Naive thymus-derived CD4-positive, alpha-beta T cell (primary cell): ENCODE data around the gene AVPR1A. TPM values are rescaled to one million over a fixed set of nuclear protein-coding genes. Genes with fewer than 3 reads are reported as not detected.

Experiments
- ATAC-seq: fragments of 150-1000 bp; cut with Tn5 transposase; 2 replicates; pipeline ENCODE4 v1.10.0; 2021; ENCODE audit warnings: mild to moderate bottlenecking, moderate library complexity
- CTCF ChIA-PET: fragments of 350-600 bp; sonication (Branson Sonifier 250); formaldehyde crosslinking; loops from one replicate; lab custom pipeline; 2021; ENCODE audit warnings: antibody characterized with exemption; lab: Charles Lee
- POLR2A ChIA-PET: fragments of 350-600 bp; sonication (Branson Sonifier 250); formaldehyde crosslinking; loops from one replicate; lab custom pipeline; 2021; ENCODE audit warnings: antibody characterized with exemption, inconsistent platforms; lab: Charles Lee
- DNase-seq, 9 donors: peaks; one replicate each; pipeline versions ENCODE4 v3.0.0 to v3.0.0-alpha.2; 2020 to 2022; ENCODE audit warnings: mixed read lengths in 1 of 9
- H3K27ac ChIP-seq: one replicate; pipeline ENCODE4 v1.7.0; 2013; ENCODE audit warnings: mild to moderate bottlenecking, low read depth, low read length, moderate library complexity
- H3K27me3 ChIP-seq, 2 donors: one replicate each; pipeline ENCODE4 v1.7.0; 2013; ENCODE audit warnings: low read length in 2 of 2, mild to moderate bottlenecking in 2 of 2, moderate library complexity in 2 of 2; ENCODE audit not compliant: control insufficient read depth in 2 of 2, insufficient read depth in 2 of 2
- H3K36me3 ChIP-seq, 3 experiments: 1 replicate in 2 of 3; 2 replicates in 1 of 3; pipeline ENCODE4 v1.7.0; 2013; ENCODE audit warnings: low read length in 3 of 3, mild to moderate bottlenecking in 3 of 3, moderate library complexity in 1 of 3; ENCODE audit not compliant: insufficient read depth in 3 of 3, control insufficient read depth in 2 of 3
- H3K4me1 ChIP-seq, 2 donors: one replicate each; pipeline ENCODE4 v1.7.0; 2013; ENCODE audit warnings: low read length in 2 of 2, mild to moderate bottlenecking in 2 of 2, moderate library complexity in 1 of 2; ENCODE audit not compliant: control insufficient read depth in 2 of 2, insufficient read depth in 2 of 2
- H3K4me3 ChIP-seq: 2 replicates; pipeline ENCODE4 v1.7.0; 2013; ENCODE audit warnings: mild to moderate bottlenecking, low read length
- H3K9me3 ChIP-seq, 3 experiments: 1 replicate in 2 of 3; 2 replicates in 1 of 3; pipeline ENCODE4 v1.7.0; 2013; ENCODE audit warnings: low read length in 3 of 3; ENCODE audit not compliant: control insufficient read depth in 2 of 3
- H3K27ac Mint-ChIP-seq, 9 donors: one replicate each; pipeline ENCODE4 v1.8.0; 2020 to 2022; ENCODE audit warnings: mixed read lengths in 9 of 9, mild to moderate bottlenecking in 8 of 9, moderate library complexity in 5 of 9, inconsistent platforms in 2 of 9
- H3K27me3 Mint-ChIP-seq, 5 donors: one replicate each; pipeline ENCODE4 v1.8.0; 2021 to 2022; ENCODE audit warnings: mixed read lengths in 5 of 5, mild to moderate bottlenecking in 1 of 5
- H3K36me3 Mint-ChIP-seq, 5 donors: one replicate each; pipeline ENCODE4 v1.8.0; 2020 to 2022; ENCODE audit warnings: mixed read lengths in 5 of 5, mild to moderate bottlenecking in 3 of 5, inconsistent platforms in 1 of 5
- H3K4me1 Mint-ChIP-seq, 7 donors: one replicate each; pipeline ENCODE4 v1.8.0; 2020 to 2022; ENCODE audit warnings: mixed read lengths in 7 of 7, mild to moderate bottlenecking in 3 of 7, inconsistent platforms in 1 of 7
- H3K4me3 Mint-ChIP-seq, 10 donors: one replicate each; pipeline ENCODE4 v1.8.0; 2020 to 2022; ENCODE audit warnings: mild to moderate bottlenecking in 10 of 10, mixed read lengths in 10 of 10, moderate library complexity in 6 of 10, inconsistent platforms in 2 of 10
- H3K9me3 Mint-ChIP-seq, 11 donors: one replicate each; pipeline ENCODE4 v1.8.0; 2020 to 2022; ENCODE audit warnings: mixed read lengths in 11 of 11, mild to moderate bottlenecking in 4 of 11, inconsistent platforms in 1 of 11, moderate library complexity in 1 of 11
- intact Hi-C, 2 donors: fragments of 100-400 bp; cut with micrococcal nuclease; formaldehyde crosslinking; loops; one replicate each; pipeline ENCODE4 v1.15.1; 2023
- polyA plus RNA-seq, 2 donors: library from polyadenylated mRNA; unstranded; fragments of 300-500 nt; fragmentation: Illumina TruSeq; gene quantifications; one replicate each; pipeline ENCODE4 v1.2.3, GENCODE V29; 2021
- total RNA-seq, 6 experiments: library from RNA in 5 of 6; stranded (reverse) in 5 of 6; gene quantifications; 1 replicate in 5 of 6; 2 replicates in 1 of 6; pipeline ENCODE4 v1.2.3 and lab custom pipeline; 2021 to 2026

Gene AVPR1A
- total and polyA plus RNA-seq, 7 experiments from 2014 or later = 0.05 TPM; not detected in 6

GRCh38 chr12:63163541-63163940 is 12.5 kb upstream of the AVPR1A start:
- Mint-ChIP-seq H3K36me3 (no peaks in the 10 kb centered on the region), H3K27me3 (peaks cover 0 to 8% (median 0%) of the 10 kb centered on the region in 5 donors), H3K27ac (no peak overlapping the region), H3K4me1 (no peaks in the 10 kb centered on the region), H3K4me3 (no peak overlapping the region), H3K9me3 (peaks cover 0 to 5% (median 0%) of the 10 kb centered on the region in 11 donors)
- Histone ChIP-seq H3K27me3 (no peaks in the 10 kb centered on the region), H3K4me3 (no peak overlapping the region), H3K9me3 (no peaks in the 10 kb centered on the region), H3K4me1 (no peaks in the 10 kb centered on the region), H3K27ac (no peak overlapping the region), H3K36me3 (no peaks in the 10 kb centered on the region)
- intact Hi-C loops = no loop called here
- ChIA-PET CTCF (no interaction called here), POLR2A (no interaction called here)
- DNase-seq (no peak), ATAC-seq (no peak)

- H3K36me3 Mint-ChIP-seq = peaks cover 0 to 6% (median 0%) of the 10 kb centered on the region in 5 donors
- peaks cover 0 to 6% of the 10 kb centered on the region in 2 donors for H3K4me1 ChIP-seq
- peaks cover 8 to 19% (median 17%) of the 10 kb centered on the region in 7 donors for H3K4me1 Mint-ChIP-seq
- ChIA-PET POLR2A (no interaction called here), CTCF (no interaction called here)
- H3K36me3 ChIP-seq = no peaks in the 10 kb centered on the region
- no peak overlapping the region for H3K27ac ChIP-seq
- no peak overlapping the region for H3K27ac Mint-ChIP-seq
- H3K9me3 Mint-ChIP-seq = peaks cover 0 to 3% (median 0%) of the 10 kb centered on the region in 11 donors
- H3K27me3 Mint-ChIP-seq = peaks cover 34 to 49% (median 42%) of the 10 kb centered on the region in 5 donors
- H3K4me3 Mint-ChIP-seq = no peak overlapping the region
- ATAC-seq = no peak
- no peak overlapping the region for H3K4me3 ChIP-seq
- H3K9me3 ChIP-seq = no peaks in the 10 kb centered on the region
- peaks cover 0 to 8% of the 10 kb centered on the region in 2 donors for H3K27me3 ChIP-seq
- intact Hi-C loops = no loop called here
- DNase-seq = no peak
Observed at GRCh38 chr12:63155375-63155774, 4.4 kb upstream of the AVPR1A start.

- ATAC-seq (no peak), DNase-seq (no peak)
- peaks cover 11 to 25% (median 22%) of the 10 kb centered on the region in 7 donors for H3K4me1 Mint-ChIP-seq
- Histone ChIP-seq H3K27me3 (peaks cover 0 to 13% of the 10 kb centered on the region in 2 donors), H3K4me3 (no peak overlapping the region), H3K27ac (no peak overlapping the region), H3K9me3 (no peaks in the 10 kb centered on the region), H3K4me1 (peaks cover 0 to 6% of the 10 kb centered on the region in 2 donors), H3K36me3 (no peaks in the 10 kb centered on the region)
- CTCF ChIA-PET = no interaction called here
- POLR2A ChIA-PET = no interaction called here
- no peak overlapping the region for H3K4me3 Mint-ChIP-seq
- intact Hi-C loops = loop anchor here in 1 of 2 donors (5.0 kb wide), 1 partner anchor 1103 kb away; no protein-coding TSS in a partner anchor
- peaks cover 0 to 12% (median 0%) of the 10 kb centered on the region in 5 donors for H3K36me3 Mint-ChIP-seq
- peaks cover 40 to 55% (median 49%) of the 10 kb centered on the region in 5 donors for H3K27me3 Mint-ChIP-seq
- peaks cover 0 to 4% (median 0%) of the 10 kb centered on the region in 11 donors for H3K9me3 Mint-ChIP-seq
- H3K27ac Mint-ChIP-seq = no peak overlapping the region
Observed at GRCh38 chr12:63154560-63154959, 3.6 kb upstream of the AVPR1A start.

GRCh38 chr12:63152321-63152700 is 1.3 kb upstream of the AVPR1A start:
- Histone ChIP-seq H3K27me3 (peaks cover 0 to 13% of the 10 kb centered on the region in 2 donors), H3K4me3 (no peak overlapping the region), H3K9me3 (no peaks in the 10 kb centered on the region), H3K27ac (no peak overlapping the region), H3K36me3 (no peaks in the 10 kb centered on the region), H3K4me1 (peaks cover 0 to 6% of the 10 kb centered on the region in 2 donors)
- Mint-ChIP-seq H3K27me3 (peaks cover 56 to 69% (median 61%) of the 10 kb centered on the region in 5 donors), H3K4me1 (peaks cover 11 to 27% (median 22%) of the 10 kb centered on the region in 7 donors), H3K27ac (no peak overlapping the region), H3K4me3 (peak overlapping the region in 5 of 10 donors; percentile 0 to 78 (median 28)), H3K36me3 (peaks cover 0 to 12% (median 0%) of the 10 kb centered on the region in 5 donors), H3K9me3 (peaks cover 0 to 5% (median 0%) of the 10 kb centered on the region in 11 donors)
- ChIA-PET CTCF (interaction anchor here (0.6 kb wide), 1 partner anchor 1895 kb away, joined by 3 read pairs; no protein-coding TSS in a partner anchor), POLR2A (no interaction called here)
- DNase-seq (no peak), ATAC-seq (no peak)
- intact Hi-C loops = loop anchor here in 1 of 2 donors (5.0 kb wide), 1 partner anchor 1105 kb away; no protein-coding TSS in a partner anchor

GRCh38 chr12:63151623-63152320 is 771 bp upstream of the AVPR1A start:
- Histone ChIP-seq H3K27me3 (peaks cover 0 to 13% of the 10 kb centered on the region in 2 donors), H3K36me3 (no peaks in the 10 kb centered on the region), H3K4me1 (peaks cover 0 to 6% of the 10 kb centered on the region in 2 donors), H3K4me3 (no peak overlapping the region), H3K9me3 (no peaks in the 10 kb centered on the region), H3K27ac (no peak overlapping the region)
- peaks cover 58 to 71% (median 61%) of the 10 kb centered on the region in 5 donors for H3K27me3 Mint-ChIP-seq
- ATAC-seq = peak; percentile 40
- intact Hi-C loops = loop anchor here in 1 of 2 donors (5.0 kb wide), 1 partner anchor 1106 kb away; no protein-coding TSS in a partner anchor
- no peak for DNase-seq
- peak overlapping the region in 9 of 10 donors; percentile 12 to 83 (median 58) for H3K4me3 Mint-ChIP-seq
- peaks cover 11 to 27% (median 22%) of the 10 kb centered on the region in 7 donors for H3K4me1 Mint-ChIP-seq
- ChIA-PET POLR2A (no interaction called here), CTCF (interaction anchor here (0.6 kb wide), 1 partner anchor 1895 kb away, joined by 3 read pairs; no protein-coding TSS in a partner anchor)
- peak overlapping the region in 1 of 9 donors; percentile 68 for H3K27ac Mint-ChIP-seq
- peaks cover 0 to 5% (median 0%) of the 10 kb centered on the region in 11 donors for H3K9me3 Mint-ChIP-seq
- H3K36me3 Mint-ChIP-seq = peaks cover 0 to 12% (median 0%) of the 10 kb centered on the region in 5 donors

- no peak overlapping the region for H3K27ac Mint-ChIP-seq
- H3K4me1 Mint-ChIP-seq = peaks cover 11 to 27% (median 22%) of the 10 kb centered on the region in 7 donors
- Histone ChIP-seq H3K27me3 (peaks cover 0 to 13% of the 10 kb centered on the region in 2 donors), H3K27ac (no peak overlapping the region), H3K4me3 (no peak overlapping the region), H3K36me3 (no peaks in the 10 kb centered on the region), H3K9me3 (no peaks in the 10 kb centered on the region), H3K4me1 (peaks cover 0 to 6% of the 10 kb centered on the region in 2 donors)
- peaks cover 0 to 6% (median 0%) of the 10 kb centered on the region in 11 donors for H3K9me3 Mint-ChIP-seq
- POLR2A ChIA-PET = no interaction called here
- DNase-seq (no peak), ATAC-seq (no peak)
- peaks cover 0 to 12% (median 0%) of the 10 kb centered on the region in 5 donors for H3K36me3 Mint-ChIP-seq
- CTCF ChIA-PET = no interaction called here
- H3K27me3 Mint-ChIP-seq = peaks cover 60 to 75% (median 65%) of the 10 kb centered on the region in 5 donors
- H3K4me3 Mint-ChIP-seq = peak overlapping the region in 8 of 10 donors; percentile 45 to 68 (median 56)
- intact Hi-C loops = loop anchor here in 1 of 2 donors (5.0 kb wide), 1 partner anchor 1107 kb away; no protein-coding TSS in a partner anchor
Observed at GRCh38 chr12:63149909-63150712, 890 bp downstream of the AVPR1A start.
